Thoracic aorta (tissue), 2 donors: ENCODE measurements around the gene NANS. TPM values are rescaled to one million over a fixed set of nuclear protein-coding genes. Genes with fewer than 3 reads are reported as not detected.

Source experiments
- ATAC-seq: fragments of 150-250 bp; one replicate; pipeline ENCODE4 v1.8.0; 2017; ENCODE audit warnings: low read depth; ENCODE audit not compliant: insufficient number of reproducible peaks, low FRiP score
- DNase-seq: peaks from one replicate; pipeline ENCODE4 v3.0.0-alpha.2; 2020; ENCODE audit warnings: low spot score
- H3K27ac ChIP-seq, 2 donors: fragments of 200-600 bp; sonication (generic); 1 replicate in 1 of 2; 2 replicates in 1 of 2; pipeline ENCODE4 v1.5.1; 2016; ENCODE audit warnings: mild to moderate bottlenecking in 2 of 2, moderate library complexity in 2 of 2
- H3K27me3 ChIP-seq: fragments of 200-600 bp; sonication (generic); replicated peaks from 2 replicates; pipeline ENCODE4 v1.6.0; 2016; ENCODE audit warnings: mild to moderate bottlenecking; ENCODE audit not compliant: insufficient read depth
- H3K36me3 ChIP-seq: fragments of 200-600 bp; sonication (generic); one replicate; pipeline ENCODE4 v1.5.1; 2016
- H3K4me1 ChIP-seq, 2 donors: fragments of 200-600 bp; sonication (generic); 1 replicate in 1 of 2; 2 replicates in 1 of 2; pipeline versions ENCODE4 v1.5.1 to v1.6.0; 2016; ENCODE audit warnings: low read depth in 2 of 2, mild to moderate bottlenecking in 1 of 2; ENCODE audit not compliant: control insufficient read depth in 1 of 2
- H3K4me3 ChIP-seq: fragments of 200-600 bp; sonication (generic); 2 replicates; pipeline ENCODE4 v1.5.1; 2016; ENCODE audit warnings: mild to moderate bottlenecking
- H3K9me3 ChIP-seq: fragments of 200-600 bp; sonication (generic); 2 replicates; pipeline ENCODE4 v1.5.1; 2016
- total RNA-seq, 2 donors: library from RNA; depleted of rRNA; stranded (reverse); fragments of >200 nt; gene quantifications; one replicate each; pipeline versions ENCODE4 v1.1.0 to v1.2.3, GENCODE V29; 2016
- TF ChIP-seq, protein P1 (sequence below): fragments of 200-600 bp; sonication (generic); IDR thresholded peaks from one replicate; pipeline ENCODE4 v1.5.1; 2019; ENCODE audit warnings: antibody characterized with exemption

Gene NANS
- total RNA-seq, 2 donors from 2014 or later, result 60.9 to 73.1 TPM

- ATAC-seq (no peak), DNase-seq (no peak)
- Histone ChIP-seq H3K27me3 (no peaks in the 10 kb centered on the region), H3K4me3 (no peak overlapping the region), H3K36me3 (no peaks in the 10 kb centered on the region), H3K9me3 (no peaks in the 10 kb centered on the region), H3K4me1 (no peaks in the 10 kb centered on the region), H3K27ac (no peak overlapping the region)
- TF ChIP-seq, protein P1, sequence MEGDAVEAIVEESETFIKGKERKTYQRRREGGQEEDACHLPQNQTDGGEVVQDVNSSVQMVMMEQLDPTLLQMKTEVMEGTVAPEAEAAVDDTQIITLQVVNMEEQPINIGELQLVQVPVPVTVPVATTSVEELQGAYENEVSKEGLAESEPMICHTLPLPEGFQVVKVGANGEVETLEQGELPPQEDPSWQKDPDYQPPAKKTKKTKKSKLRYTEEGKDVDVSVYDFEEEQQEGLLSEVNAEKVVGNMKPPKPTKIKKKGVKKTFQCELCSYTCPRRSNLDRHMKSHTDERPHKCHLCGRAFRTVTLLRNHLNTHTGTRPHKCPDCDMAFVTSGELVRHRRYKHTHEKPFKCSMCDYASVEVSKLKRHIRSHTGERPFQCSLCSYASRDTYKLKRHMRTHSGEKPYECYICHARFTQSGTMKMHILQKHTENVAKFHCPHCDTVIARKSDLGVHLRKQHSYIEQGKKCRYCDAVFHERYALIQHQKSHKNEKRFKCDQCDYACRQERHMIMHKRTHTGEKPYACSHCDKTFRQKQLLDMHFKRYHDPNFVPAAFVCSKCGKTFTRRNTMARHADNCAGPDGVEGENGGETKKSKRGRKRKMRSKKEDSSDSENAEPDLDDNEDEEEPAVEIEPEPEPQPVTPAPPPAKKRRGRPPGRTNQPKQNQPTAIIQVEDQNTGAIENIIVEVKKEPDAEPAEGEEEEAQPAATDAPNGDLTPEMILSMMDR, result no peak
Measured at GRCh38 chr9:98130576-98131228, 74.2 kb downstream of the NANS start.

DNA sequence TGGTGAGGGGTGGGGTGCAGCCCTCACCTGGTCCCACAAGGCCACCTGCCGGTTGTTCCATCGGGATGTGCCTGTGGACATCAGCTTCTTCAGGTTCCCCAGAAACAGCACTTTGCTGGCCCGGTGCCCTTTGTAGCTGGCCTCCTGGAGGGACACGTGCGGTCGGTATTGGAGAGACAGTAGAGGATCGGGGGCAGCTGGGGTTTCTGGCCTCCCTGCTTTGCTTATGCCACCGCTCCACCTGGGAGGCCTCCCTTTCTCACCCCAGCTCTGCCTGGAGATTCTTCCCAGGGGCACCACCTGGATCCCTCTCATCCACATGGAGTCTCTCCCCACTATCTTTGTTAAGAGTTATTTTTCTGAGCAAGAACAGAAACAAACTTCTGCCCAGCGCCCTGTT is 75.6 kb downstream of the NANS start:
- H3K36me3 ChIP-seq, result no peaks in the 10 kb centered on the region
- no peaks in the 10 kb centered on the region for H3K9me3 ChIP-seq
- DNase-seq, result no peak
- H3K4me3 ChIP-seq, result no peak overlapping the region
- H3K4me1 ChIP-seq, result no peaks in the 10 kb centered on the region
- H3K27me3 ChIP-seq, result no peaks in the 10 kb centered on the region
- no peak overlapping the region for H3K27ac ChIP-seq
- ATAC-seq, result no peak
- TF ChIP-seq, protein P1, result no peak

Other genes starting within 250 kb of the NANS start
- under 1 TPM; 0.21 to 0.68 TPM for gene FOXE1, start 203.5 kb upstream of the NANS start, total RNA-seq
- 10 to 100 TPM; 22.2 to 28.6 TPM for gene TRMO, start 134.2 kb upstream of the NANS start, total RNA-seq
- gene HEMGN, start 118.6 kb upstream of the NANS start, total RNA-seq, result under 1 TPM in 1 of 2 donors, not detected in 1; 0.42 TPM
- 10 to 100 TPM; 23.3 to 65.7 TPM for gene ANP32B, start 73.4 kb upstream of the NANS start, total RNA-seq
- 10 to 100 TPM in 1 of 2 donors, 1 to 10 TPM in 1; 5.9 to 22.5 TPM for gene TRIM14, start 62.5 kb downstream of the NANS start, total RNA-seq
- gene CORO2A, start 135.9 kb downstream of the NANS start, total RNA-seq, result 1 to 10 TPM; 1.2 to 3.1 TPM
- gene TBC1D2, start 198.9 kb downstream of the NANS start, total RNA-seq, result 10 to 100 TPM; 22.3 to 23.7 TPM